Trophoblast cell (in vitro differentiated cells and primary cell): Measurements from ENCODE around the gene SERHL2.
"Not testable (repeated sequence)": the region's sequence is repeated elsewhere in the genome, so short reads cannot be mapped to it uniquely, and the experiment has no call there.

Source experiments
- DNase-seq, 2 donors: peaks; one replicate each; pipeline ENCODE4 v3.0.0-alpha.2; 2016
- H2AFZ ChIP-seq: 2 replicates; pipeline ENCODE4 v1.6.1; 2013; ENCODE audit warnings: low read length, moderate library complexity, mild to moderate bottlenecking; ENCODE audit not compliant: insufficient read depth, poor library complexity
- H2AK5ac ChIP-seq: 2 replicates; pipeline ENCODE4 v1.6.1; 2013; ENCODE audit warnings: mild to moderate bottlenecking, low read length
- H2BK120ac ChIP-seq: 2 replicates; pipeline ENCODE4 v1.6.1; 2013; ENCODE audit warnings: low read length, mild to moderate bottlenecking, moderate library complexity; ENCODE audit not compliant: insufficient read depth, poor library complexity
- H2BK12ac ChIP-seq: 2 replicates; pipeline ENCODE4 v1.6.1; 2013; ENCODE audit warnings: mild to moderate bottlenecking, low read length, moderate library complexity
- H2BK5ac ChIP-seq: 2 replicates; pipeline ENCODE4 v1.6.1; 2013; ENCODE audit warnings: low read length, low read depth, moderate library complexity, mild to moderate bottlenecking; ENCODE audit not compliant: poor library complexity
- H3K14ac ChIP-seq: 2 replicates; pipeline ENCODE4 v1.6.1; 2013; ENCODE audit warnings: mild to moderate bottlenecking, low read length
- H3K18ac ChIP-seq: 2 replicates; pipeline ENCODE4 v1.6.1; 2013; ENCODE audit warnings: mild to moderate bottlenecking, low read length
- H3K23ac ChIP-seq: 2 replicates; pipeline ENCODE4 v1.6.1; 2013; ENCODE audit warnings: low read length
- H3K27ac ChIP-seq: 2 replicates; pipeline ENCODE4 v1.5.1; 2013; ENCODE audit warnings: low read depth, mild to moderate bottlenecking, inconsistent platforms, low read length, moderate library complexity
- H3K27me3 ChIP-seq: 2 replicates; pipeline ENCODE4 v1.6.1; 2013; ENCODE audit warnings: inconsistent platforms, mild to moderate bottlenecking, low read length, moderate library complexity; ENCODE audit not compliant: insufficient read depth
- H3K36me3 ChIP-seq, 2 experiments: 1 replicate in 1 of 2; 2 replicates in 1 of 2; pipeline ENCODE4 v1.6.1; 2013; ENCODE audit warnings: low read length in 2 of 2, mild to moderate bottlenecking in 2 of 2, moderate library complexity in 1 of 2; ENCODE audit not compliant: insufficient read depth in 2 of 2, control insufficient read depth in 1 of 2
- H3K4ac ChIP-seq: 2 replicates; pipeline ENCODE4 v1.6.1; 2013; ENCODE audit warnings: low read depth, mild to moderate bottlenecking, low read length, moderate library complexity
- H3K4me1 ChIP-seq, 2 experiments: 1 replicate in 1 of 2; 2 replicates in 1 of 2; pipeline ENCODE4 v1.6.1; 2013; ENCODE audit warnings: low read length in 2 of 2, mild to moderate bottlenecking in 2 of 2, moderate library complexity in 1 of 2; ENCODE audit not compliant: insufficient read depth in 2 of 2, control insufficient read depth in 1 of 2
- H3K4me2 ChIP-seq: 2 replicates; pipeline ENCODE4 v1.6.1; 2013; ENCODE audit warnings: inconsistent platforms, mild to moderate bottlenecking, low read length, moderate library complexity
- H3K4me3 ChIP-seq: 2 replicates; pipeline ENCODE4 v1.5.1; 2013; ENCODE audit warnings: mild to moderate bottlenecking, low read depth, low read length, inconsistent platforms
- H3K79me1 ChIP-seq: one replicate; pipeline ENCODE4 v1.6.1; 2013; ENCODE audit warnings: low read length
- H3K79me2 ChIP-seq: 2 replicates; pipeline ENCODE4 v1.6.1; 2013; ENCODE audit warnings: low read length, mild to moderate bottlenecking; ENCODE audit not compliant: control insufficient read depth, insufficient read depth, poor library complexity
- H3K9ac ChIP-seq: 2 replicates; pipeline ENCODE4 v1.6.1; 2013; ENCODE audit warnings: mild to moderate bottlenecking, low read length
- H3K9me3 ChIP-seq: 2 replicates; pipeline ENCODE4 v1.6.1; 2013; ENCODE audit warnings: low read depth, mild to moderate bottlenecking, control low read depth, inconsistent platforms, low read length; ENCODE audit not compliant: insufficient read depth
- H4K12ac ChIP-seq: 2 replicates; pipeline ENCODE4 v1.6.1; 2013; ENCODE audit warnings: low read depth, mild to moderate bottlenecking, low read length, moderate library complexity
- H4K8ac ChIP-seq: 2 replicates; pipeline ENCODE4 v1.6.1; 2013; ENCODE audit warnings: low read depth, mild to moderate bottlenecking, low read length, moderate library complexity
- H4K91ac ChIP-seq: one replicate; pipeline ENCODE4 v1.6.1; 2013; ENCODE audit warnings: low read depth, mild to moderate bottlenecking, low read length, moderate library complexity
- WGBS: extraction: QIAGEN DNeasy Blood & Tissue Kit; methylation state at CpG from one replicate; pipeline ENCODE4 v1.1.7; 2013; ENCODE audit warnings: missing lambda C conversion rate; ENCODE audit not compliant: insufficient read length, insufficient coverage; ENCODE audit errors: extremely low coverage; 5-methylcytosine and 5-hydroxymethylcytosine counted together

Gene SERHL2

DNA sequence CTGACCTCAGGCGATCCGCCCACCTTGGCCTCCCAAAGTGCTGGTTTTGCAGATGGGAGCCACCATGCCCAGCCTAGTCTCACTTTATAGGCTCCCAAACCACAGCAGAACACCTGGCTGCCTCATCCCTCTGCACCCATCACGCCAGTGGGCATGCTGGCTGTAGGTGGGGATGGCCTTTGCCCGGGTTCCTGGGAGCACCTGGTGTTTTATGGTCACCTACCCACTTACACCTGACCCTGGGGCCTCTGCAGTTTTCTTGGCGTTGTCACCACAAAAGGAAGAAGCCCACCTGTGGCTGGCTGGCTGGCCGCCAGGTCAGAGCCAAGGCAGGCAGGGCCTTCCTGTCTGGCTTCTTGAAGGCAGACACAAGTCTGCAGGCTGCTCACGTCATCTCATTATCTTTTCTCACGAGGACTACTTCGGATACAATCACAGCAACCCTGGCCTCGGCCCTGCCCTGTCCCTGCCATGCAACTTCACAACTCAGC, 42.3 kb upstream of the SERHL2 start:
- H3K9me3 ChIP-seq, result no peaks in the 10 kb centered on the region
- H3K36me3 ChIP-seq, result peaks cover 29 to 33% of the 10 kb centered on the region in 2 experiments
- no peak overlapping the region for H2BK12ac ChIP-seq
- peak; percentile 11 to 26 for DNase-seq
- no peak overlapping the region for H3K27ac ChIP-seq
- no peak overlapping the region for H3K4ac ChIP-seq
- H3K4me3 ChIP-seq, result no peak overlapping the region
- WGBS, result no CpG with 5 or more reads among the region's 10 CpGs
- H3K4me2 ChIP-seq, result no peak overlapping the region
- H3K23ac ChIP-seq, result no peak overlapping the region
- no peak overlapping the region for H2BK5ac ChIP-seq
- H3K18ac ChIP-seq, result no peak overlapping the region
- H3K14ac ChIP-seq, result no peak overlapping the region
- H3K27me3 ChIP-seq, result no peaks in the 10 kb centered on the region
- H3K4me1 ChIP-seq, result peaks cover 0 to 4% of the 10 kb centered on the region in 2 experiments
- H2AFZ ChIP-seq, result no peak overlapping the region
- H2AK5ac ChIP-seq, result no peak overlapping the region
- H3K79me1 ChIP-seq, result no peaks in the 10 kb centered on the region
- no peak overlapping the region for H4K8ac ChIP-seq
- H3K79me2 ChIP-seq, result no peaks in the 10 kb centered on the region
- H4K12ac ChIP-seq, result no peak overlapping the region
- no peak overlapping the region for H2BK120ac ChIP-seq
- H3K9ac ChIP-seq, result no peak overlapping the region
- H4K91ac ChIP-seq, result no peak overlapping the region

GRCh38 chr22:42512273-42512990, 41.3 kb upstream of the SERHL2 start:
- not testable (repeated sequence) for H2BK120ac ChIP-seq, H3K4ac ChIP-seq, H2BK12ac ChIP-seq, H3K79me1 ChIP-seq, H4K12ac ChIP-seq, H3K9me3 ChIP-seq, H4K8ac ChIP-seq, H3K4me2 ChIP-seq, H3K18ac ChIP-seq, H2AFZ ChIP-seq, H2AK5ac ChIP-seq, H4K91ac ChIP-seq, H3K27me3 ChIP-seq, H3K79me2 ChIP-seq, H3K14ac ChIP-seq, H3K9ac ChIP-seq, H3K4me3 ChIP-seq, H3K23ac ChIP-seq, H3K27ac ChIP-seq, H2BK5ac ChIP-seq, H3K4me1 ChIP-seq
- WGBS, result no CpG with 5 or more reads among the region's 22 CpGs
- peaks cover 34 to 40% of the 10 kb centered on the region in 2 experiments for H3K36me3 ChIP-seq
- DNase-seq, result peak; percentile 23 to 38

- not testable (repeated sequence) for H3K9me3 ChIP-seq, H2BK12ac ChIP-seq, H3K27me3 ChIP-seq, H3K14ac ChIP-seq, H3K9ac ChIP-seq, H3K4ac ChIP-seq, H4K91ac ChIP-seq, H3K4me3 ChIP-seq, H2AK5ac ChIP-seq, H2BK120ac ChIP-seq, H4K12ac ChIP-seq, H2AFZ ChIP-seq, H3K4me2 ChIP-seq, H2BK5ac ChIP-seq, DNase-seq, H3K79me1 ChIP-seq, H3K27ac ChIP-seq, H3K18ac ChIP-seq, H3K4me1 ChIP-seq, H3K23ac ChIP-seq, H4K8ac ChIP-seq, H3K79me2 ChIP-seq
- WGBS, result no CpG with 5 or more reads among the region's 17 CpGs
- peaks cover 37 to 44% of the 10 kb centered on the region in 2 experiments for H3K36me3 ChIP-seq
These were observed 39.4 kb upstream of the SERHL2 start for GRCh38 chr22:42514331-42514730.

- H3K27ac ChIP-seq, H4K91ac ChIP-seq, H4K12ac ChIP-seq, H3K4me2 ChIP-seq, H2AK5ac ChIP-seq, DNase-seq, H3K27me3 ChIP-seq, H3K4ac ChIP-seq, H3K9me3 ChIP-seq, H2AFZ ChIP-seq, H2BK120ac ChIP-seq, H3K18ac ChIP-seq, H2BK12ac ChIP-seq, H3K23ac ChIP-seq, H3K14ac ChIP-seq, H3K79me2 ChIP-seq, H3K79me1 ChIP-seq, H2BK5ac ChIP-seq, H3K9ac ChIP-seq, H3K4me1 ChIP-seq, H4K8ac ChIP-seq, H3K4me3 ChIP-seq: not testable (repeated sequence)
- no CpG with 5 or more reads among the region's 8 CpGs for WGBS
- peaks cover 37 to 44% of the 10 kb centered on the region in 2 experiments for H3K36me3 ChIP-seq
These were observed 38.5 kb upstream of the SERHL2 start for GRCh38 chr22:42515304-42515703.
